T-cell (primary cell): Measurements from ENCODE around the gene STARD13. TPM values are rescaled to one million over a fixed set of nuclear protein-coding genes. Genes with fewer than 3 reads are reported as not detected.

Experiments used
- ATAC-seq, 4 experiments: fragments of 200-7000 bp in 3 of 4; fragments of 150-1000 bp in 1 of 4; cut with Tn5 transposase; replicated peaks in 1 of 4; 1 replicate in 3 of 4; 2 replicates in 1 of 4; pipeline ENCODE4 v1.10.0; 2021; ENCODE audit warnings: moderate library complexity in 3 of 4, mild to moderate bottlenecking in 2 of 4, moderate number of reproducible peaks in 1 of 4
- CTCF ChIA-PET, 2 donors: fragments of 300-600 bp; sonication (Branson Sonifier 250); formaldehyde crosslinking; loops; one replicate each; lab custom pipeline; 2022; ENCODE audit warnings: antibody characterized with exemption in 2 of 2; lab: Charles Lee
- POLR2A ChIA-PET, 2 donors: fragments of 300-600 bp; sonication (Branson Sonifier 250); formaldehyde crosslinking; loops; one replicate each; lab custom pipeline; 2022; ENCODE audit warnings: antibody characterized with exemption in 2 of 2; lab: Charles Lee
- DNase-seq, 35 experiments: peaks; one replicate each; pipeline versions ENCODE4 v3.0.0 to v3.0.0-alpha.2; 2013 to 2023
- H3K27ac ChIP-seq: one replicate; pipeline ENCODE4 v1.5.1; 2013; ENCODE audit warnings: low read length
- H3K27me3 ChIP-seq, 2 experiments: replicated peaks in 1 of 2; 1 replicate in 1 of 2; 2 replicates in 1 of 2; pipeline versions ENCODE4 v1.6.1 to v1.7.0; 2013; ENCODE audit warnings: low read length in 1 of 2, mixed read lengths in 1 of 2; ENCODE audit not compliant: control insufficient read depth in 2 of 2, insufficient read depth in 2 of 2; ENCODE audit errors: extremely low read depth in 1 of 2
- H3K36me3 ChIP-seq, 2 donors: 1 replicate in 1 of 2; 2 replicates in 1 of 2; pipeline versions ENCODE4 v1.6.1 to v1.7.0; 2013; ENCODE audit warnings: low read length in 1 of 2; ENCODE audit not compliant: control insufficient read depth in 2 of 2, insufficient read depth in 1 of 2; ENCODE audit errors: extremely low read depth in 1 of 2
- H3K4me1 ChIP-seq, 2 experiments: 1 replicate in 1 of 2; 2 replicates in 1 of 2; pipeline versions ENCODE4 v1.6.1 to v1.7.0; 2013; ENCODE audit warnings: low read length in 2 of 2, mixed read lengths in 1 of 2; ENCODE audit not compliant: insufficient read depth in 2 of 2, control insufficient read depth in 1 of 2; ENCODE audit errors: extremely low read depth in 1 of 2
- H3K4me3 ChIP-seq, 2 donors: 1 replicate in 1 of 2; 2 replicates in 1 of 2; pipeline versions ENCODE4 v1.5.1 to v1.7.0; 2013; ENCODE audit warnings: mild to moderate bottlenecking in 2 of 2, low read length in 1 of 2, moderate library complexity in 1 of 2; ENCODE audit not compliant: control insufficient read depth in 1 of 2; ENCODE audit errors: extremely low read depth in 1 of 2
- H3K9me3 ChIP-seq: 2 replicates; pipeline ENCODE4 v1.7.0; 2013
- H3K27ac Mint-ChIP-seq, 2 donors: one replicate each; pipeline ENCODE4 v1.8.0; 2020 to 2021; ENCODE audit warnings: mild to moderate bottlenecking in 2 of 2, mixed read lengths in 2 of 2
- H3K27me3 Mint-ChIP-seq, 2 donors: one replicate each; pipeline ENCODE4 v1.8.0; 2021 to 2022; ENCODE audit warnings: mixed read lengths in 2 of 2
- H3K36me3 Mint-ChIP-seq: one replicate; pipeline ENCODE4 v1.8.0; 2021; ENCODE audit warnings: mixed read lengths
- H3K4me1 Mint-ChIP-seq, 3 donors: one replicate each; pipeline ENCODE4 v1.8.0; 2020 to 2022; ENCODE audit warnings: mixed read lengths in 3 of 3, mild to moderate bottlenecking in 1 of 3
- H3K4me3 Mint-ChIP-seq, 3 donors: one replicate each; pipeline ENCODE4 v1.8.0; 2020 to 2022; ENCODE audit warnings: mild to moderate bottlenecking in 3 of 3, mixed read lengths in 3 of 3, moderate library complexity in 3 of 3
- H3K9me3 Mint-ChIP-seq, 3 donors: one replicate each; pipeline ENCODE4 v1.8.0; 2020 to 2022; ENCODE audit warnings: mixed read lengths in 3 of 3
- whole genome bisulfite sequencing: methylation state at CpG from one replicate; pipeline ENCODE4 v1.1.5; 2013; ENCODE audit warnings: missing lambda C conversion rate; ENCODE audit not compliant: insufficient coverage; 5-methylcytosine and 5-hydroxymethylcytosine counted together
- total RNA-seq, 35 experiments: library from RNA in 6 of 35; stranded (reverse) in 6 of 35; fragments of 120-200 nt in 1 of 35; gene quantifications; one replicate each; pipeline versions ENCODE4 v1.2.1 to v1.2.4 and lab custom pipeline; 2013 to 2026

The STARD13 gene
- total RNA-seq, 5 donors from 2014 or later (not counting 1 experiment from before 2014, with no cell fraction given), result 0.39 to 0.53 (median 0.44) TPM; not detected in 2

DNA sequence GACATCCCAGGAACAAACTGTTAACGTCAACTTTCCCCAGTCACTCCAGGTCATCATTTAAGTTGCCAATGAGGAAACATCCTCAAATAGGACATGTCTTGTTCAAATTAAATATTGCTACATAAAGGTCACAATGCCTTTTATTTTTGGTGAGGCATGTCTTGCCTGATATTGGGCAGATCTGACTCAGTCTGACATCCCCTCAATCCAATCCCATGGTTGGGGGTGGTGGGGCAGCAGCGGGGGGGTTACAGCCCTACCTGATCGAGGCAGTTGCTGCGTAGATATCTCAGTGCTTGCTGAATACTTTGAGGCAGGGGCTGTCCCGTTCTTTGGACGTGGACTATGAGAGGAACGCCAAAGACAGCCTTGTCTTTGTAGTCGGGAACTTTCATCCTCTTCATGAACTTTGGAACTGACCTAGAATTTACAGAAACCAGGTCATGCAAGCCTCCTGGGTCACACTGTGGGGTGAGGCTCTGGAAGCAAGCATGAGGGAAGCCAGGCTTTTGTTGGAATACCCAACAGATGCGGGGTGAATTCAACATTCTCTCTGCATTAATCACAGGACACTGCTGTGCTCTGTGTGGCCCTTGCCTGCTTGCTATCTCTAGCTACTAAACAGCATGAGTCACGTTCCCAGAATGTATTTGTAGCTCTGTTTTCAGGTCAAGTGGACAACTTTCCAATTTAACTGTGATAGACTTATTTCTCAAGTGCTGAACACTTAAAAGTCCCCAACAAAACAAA lies 159.6 kb downstream of the STARD13 start:
- peaks cover 0 to 5% (median 0%) of the 10 kb centered on the region in 3 donors for H3K4me1 Mint-ChIP-seq
- H3K36me3 Mint-ChIP-seq, result no peaks in the 10 kb centered on the region
- ChIA-PET CTCF (interaction anchor here in 1 of 2 donors (0.6 kb wide), 1 partner anchor 14 kb away, joined by 3 read pairs; no protein-coding TSS in a partner anchor), POLR2A (no interaction called here)
- H3K27me3 Mint-ChIP-seq, result peaks cover 2 to 4% of the 10 kb centered on the region in 2 donors
- H3K4me1 ChIP-seq, result no peaks in the 10 kb centered on the region
- WGBS, result 83% methylated on average over 3 of the region's 10 CpGs
- no peaks in the 10 kb centered on the region for H3K9me3 ChIP-seq
- H3K27me3 ChIP-seq, result peaks cover 0 to 7% of the 10 kb centered on the region in 2 experiments
- H3K27ac Mint-ChIP-seq, result no peak overlapping the region
- no peak for ATAC-seq
- H3K27ac ChIP-seq, result no peak overlapping the region
- no peak for DNase-seq
- no peaks in the 10 kb centered on the region for H3K9me3 Mint-ChIP-seq
- H3K4me3 ChIP-seq, result no peak overlapping the region
- no peaks in the 10 kb centered on the region for H3K36me3 ChIP-seq
- H3K4me3 Mint-ChIP-seq, result no peak overlapping the region

GRCh38 chr13:33123066-33123859 lies 162.3 kb downstream of the STARD13 start:
- H3K4me3 ChIP-seq, result no peak overlapping the region
- ChIA-PET POLR2A (no interaction called here), CTCF (no interaction called here)
- Mint-ChIP-seq H3K4me1 (peaks cover 0 to 5% (median 0%) of the 10 kb centered on the region in 3 donors), H3K9me3 (no peaks in the 10 kb centered on the region), H3K36me3 (no peaks in the 10 kb centered on the region), H3K27ac (no peak overlapping the region), H3K4me3 (no peak overlapping the region), H3K27me3 (no peaks in the 10 kb centered on the region)
- DNase-seq (no peak), ATAC-seq (no peak)
- no peaks in the 10 kb centered on the region for H3K4me1 ChIP-seq
- H3K9me3 ChIP-seq, result no peaks in the 10 kb centered on the region
- peaks cover 0 to 7% of the 10 kb centered on the region in 2 experiments for H3K27me3 ChIP-seq
- H3K36me3 ChIP-seq, result no peaks in the 10 kb centered on the region
- no peak overlapping the region for H3K27ac ChIP-seq
- 83% methylated on average over 4 of the region's 7 CpGs for WGBS

- no peaks in the 10 kb centered on the region for H3K36me3 ChIP-seq
- Mint-ChIP-seq H3K9me3 (no peaks in the 10 kb centered on the region), H3K36me3 (no peaks in the 10 kb centered on the region), H3K27ac (no peak overlapping the region), H3K27me3 (peaks cover 5 to 12% of the 10 kb centered on the region in 2 donors), H3K4me1 (no peaks in the 10 kb centered on the region), H3K4me3 (no peak overlapping the region)
- H3K4me1 ChIP-seq, result no peaks in the 10 kb centered on the region
- ATAC-seq (no peak), DNase-seq (no peak)
- 80% methylated on average over 1 of the region's 10 CpGs for WGBS
- H3K27ac ChIP-seq, result no peak overlapping the region
- peaks cover 0 to 5% of the 10 kb centered on the region in 2 experiments for H3K27me3 ChIP-seq
- CTCF ChIA-PET, result no interaction called here
- POLR2A ChIA-PET, result no interaction called here
- no peak overlapping the region for H3K4me3 ChIP-seq
- no peaks in the 10 kb centered on the region for H3K9me3 ChIP-seq
Observed at GRCh38 chr13:33119856-33120543, 165.6 kb downstream of the STARD13 start.

GRCh38 chr13:33119022-33119781 lies 166.4 kb downstream of the STARD13 start:
- Mint-ChIP-seq H3K9me3 (no peaks in the 10 kb centered on the region), H3K4me3 (no peak overlapping the region), H3K27ac (no peak overlapping the region), H3K27me3 (peaks cover 5 to 12% of the 10 kb centered on the region in 2 donors), H3K4me1 (no peaks in the 10 kb centered on the region), H3K36me3 (no peaks in the 10 kb centered on the region)
- POLR2A ChIA-PET, result no interaction called here
- Histone ChIP-seq H3K9me3 (no peaks in the 10 kb centered on the region), H3K4me3 (no peak overlapping the region), H3K27ac (no peak overlapping the region), H3K27me3 (peaks cover 0 to 5% of the 10 kb centered on the region in 2 experiments), H3K36me3 (no peaks in the 10 kb centered on the region), H3K4me1 (no peaks in the 10 kb centered on the region)
- WGBS, result 86% methylated on average over 4 of the region's 7 CpGs
- CTCF ChIA-PET, result no interaction called here
- DNase-seq (no peak), ATAC-seq (no peak)

GRCh38 chr13:33116321-33117010 lies 169.1 kb downstream of the STARD13 start:
- POLR2A ChIA-PET, result no interaction called here
- CTCF ChIA-PET, result no interaction called here
- Mint-ChIP-seq H3K4me1 (no peaks in the 10 kb centered on the region), H3K9me3 (no peaks in the 10 kb centered on the region), H3K4me3 (no peak overlapping the region), H3K27me3 (peaks cover 7 to 12% of the 10 kb centered on the region in 2 donors), H3K36me3 (no peaks in the 10 kb centered on the region), H3K27ac (no peak overlapping the region)
- Histone ChIP-seq H3K4me1 (no peaks in the 10 kb centered on the region), H3K36me3 (no peaks in the 10 kb centered on the region), H3K27ac (no peak overlapping the region), H3K9me3 (no peaks in the 10 kb centered on the region), H3K4me3 (no peak overlapping the region), H3K27me3 (peaks cover 0 to 5% of the 10 kb centered on the region in 2 experiments)
- WGBS, result no CpG with 5 or more reads among the region's 2 CpGs
- ATAC-seq, result no peak
- DNase-seq, result no peak
